GM18508 (cell line): Measurements from ENCODE around the gene CCDC183.
"Not testable (repeated sequence)": the region's sequence is repeated elsewhere in the genome, so short reads cannot be mapped to it uniquely, and the experiment has no call there.

Experiments
- ATAC-seq: cut with Tn5 transposase; IDR thresholded peaks from one replicate; pipeline ENCODE4 v1.9.1; 2021; ENCODE audit warnings: moderate number of reproducible peaks; ENCODE audit not compliant: insufficient read depth, unreplicated experiment

CCDC183 gene

DNA sequence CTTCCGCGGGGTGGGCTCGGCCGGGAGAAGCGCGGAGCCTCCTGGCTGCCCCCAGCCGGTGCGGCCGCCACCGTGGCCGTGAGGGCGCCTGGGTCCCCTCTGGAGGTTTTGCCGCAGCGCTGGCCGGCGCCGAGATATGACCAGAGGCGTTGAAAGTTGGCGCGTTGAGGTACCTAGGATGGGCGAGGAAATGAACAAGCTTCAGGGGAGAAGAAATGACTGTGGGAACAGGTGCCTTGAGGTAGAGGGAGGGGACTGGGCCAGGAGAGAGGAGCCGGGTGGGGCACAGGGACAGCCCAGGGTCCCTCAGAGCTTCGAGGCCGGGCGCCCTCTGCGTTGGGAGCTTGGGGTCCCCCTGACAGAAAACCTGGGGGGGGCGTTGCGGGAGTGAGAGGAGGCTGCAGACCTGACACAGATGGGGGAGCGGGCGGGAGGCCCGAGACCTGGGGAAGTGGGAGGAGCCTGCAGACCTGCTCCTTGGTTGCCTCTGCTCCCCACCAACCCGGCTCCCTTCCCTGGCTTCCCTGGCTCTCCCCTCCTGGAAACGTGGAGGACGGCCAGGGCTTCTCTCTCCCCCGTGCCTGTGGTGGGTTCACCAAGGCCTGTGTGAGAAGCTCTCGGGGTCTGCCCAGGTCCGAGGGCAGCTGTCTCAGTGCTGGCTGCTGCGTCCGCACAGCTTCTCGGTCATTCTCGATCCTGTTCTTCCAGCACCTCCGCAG lies 25.8 kb downstream of the CCDC183 start:
- ATAC-seq, result no peak

DNA sequence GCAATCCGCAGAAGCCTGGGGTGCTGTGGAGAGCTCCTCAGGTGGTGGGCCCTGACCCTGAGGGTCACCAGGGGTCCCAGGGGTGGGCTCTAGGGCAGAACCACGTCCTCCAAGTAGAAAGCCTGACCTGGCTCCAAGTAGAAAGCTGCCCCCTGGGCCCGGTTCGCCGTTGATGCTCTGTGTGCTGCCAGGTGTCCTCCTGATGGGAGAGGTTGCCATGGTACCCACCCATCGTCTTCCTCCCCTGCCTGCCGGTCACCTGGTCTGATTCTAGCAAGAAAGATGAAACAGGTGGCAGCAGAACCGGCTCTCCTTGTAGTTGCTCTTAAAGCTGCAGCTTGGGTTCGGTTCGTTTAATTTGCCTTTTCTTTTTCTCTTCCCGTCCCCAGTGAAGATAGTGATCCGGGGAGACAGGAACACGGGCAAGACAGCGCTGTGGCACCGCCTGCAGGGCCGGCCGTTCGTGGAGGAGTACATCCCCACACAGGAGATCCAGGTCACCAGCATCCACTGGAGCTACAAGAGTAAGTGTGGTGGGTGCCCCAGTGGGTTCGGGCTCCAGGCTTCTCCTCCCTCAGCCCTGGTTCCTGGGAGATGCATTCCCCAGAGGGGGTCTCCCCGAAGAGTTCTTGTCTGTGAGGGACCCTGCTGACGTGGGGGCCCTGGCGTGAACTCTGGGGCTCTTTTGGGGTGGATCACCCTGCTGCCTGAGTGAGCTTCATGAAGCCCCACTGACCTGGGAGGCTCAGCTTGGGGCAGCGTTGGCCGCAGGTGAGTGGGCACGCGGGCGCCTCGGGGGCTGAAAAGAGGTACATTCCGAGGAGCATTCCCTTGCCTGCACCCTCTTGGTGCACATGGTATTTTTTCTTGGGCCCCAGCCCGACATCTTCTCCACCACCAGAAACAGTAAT lies 27.3 kb downstream of the CCDC183 start:
- ATAC-seq, result no peak

DNA sequence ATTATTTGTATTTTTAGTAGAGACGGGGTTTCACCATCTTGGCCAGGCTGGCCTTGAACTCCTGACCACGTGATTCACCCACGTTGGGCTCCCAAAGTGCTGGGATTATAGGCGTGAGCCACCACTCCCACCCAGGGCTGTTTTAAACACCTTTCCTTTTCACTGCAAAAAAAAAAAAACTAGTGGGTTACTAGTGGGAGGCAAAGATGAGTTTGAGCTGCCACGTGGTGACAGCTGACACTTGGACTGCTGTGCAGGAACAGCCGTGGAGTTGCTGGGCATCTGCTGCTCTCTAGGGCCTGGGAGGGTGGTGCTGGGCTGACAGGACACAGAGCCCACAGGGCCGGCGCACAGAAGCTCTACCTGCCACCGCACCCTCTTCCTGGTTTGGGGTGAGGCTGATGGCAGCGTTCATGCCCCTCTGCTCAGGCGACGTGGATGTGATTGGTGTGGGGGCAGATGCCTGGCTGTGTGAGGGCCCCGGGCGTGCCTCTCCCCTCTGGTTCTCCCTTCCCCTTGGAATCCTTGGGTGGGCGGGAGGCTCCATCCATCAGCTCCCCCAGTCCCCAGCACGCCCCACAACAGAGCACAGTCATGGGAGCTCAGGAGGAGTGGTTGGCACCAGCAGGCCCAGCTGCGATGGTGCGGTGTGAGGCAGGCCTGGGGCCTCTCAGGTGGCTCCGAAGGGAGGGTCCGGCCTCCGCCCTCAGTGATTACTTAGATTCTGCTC lies 28.5 kb downstream of the CCDC183 start:
- no peak for ATAC-seq

DNA sequence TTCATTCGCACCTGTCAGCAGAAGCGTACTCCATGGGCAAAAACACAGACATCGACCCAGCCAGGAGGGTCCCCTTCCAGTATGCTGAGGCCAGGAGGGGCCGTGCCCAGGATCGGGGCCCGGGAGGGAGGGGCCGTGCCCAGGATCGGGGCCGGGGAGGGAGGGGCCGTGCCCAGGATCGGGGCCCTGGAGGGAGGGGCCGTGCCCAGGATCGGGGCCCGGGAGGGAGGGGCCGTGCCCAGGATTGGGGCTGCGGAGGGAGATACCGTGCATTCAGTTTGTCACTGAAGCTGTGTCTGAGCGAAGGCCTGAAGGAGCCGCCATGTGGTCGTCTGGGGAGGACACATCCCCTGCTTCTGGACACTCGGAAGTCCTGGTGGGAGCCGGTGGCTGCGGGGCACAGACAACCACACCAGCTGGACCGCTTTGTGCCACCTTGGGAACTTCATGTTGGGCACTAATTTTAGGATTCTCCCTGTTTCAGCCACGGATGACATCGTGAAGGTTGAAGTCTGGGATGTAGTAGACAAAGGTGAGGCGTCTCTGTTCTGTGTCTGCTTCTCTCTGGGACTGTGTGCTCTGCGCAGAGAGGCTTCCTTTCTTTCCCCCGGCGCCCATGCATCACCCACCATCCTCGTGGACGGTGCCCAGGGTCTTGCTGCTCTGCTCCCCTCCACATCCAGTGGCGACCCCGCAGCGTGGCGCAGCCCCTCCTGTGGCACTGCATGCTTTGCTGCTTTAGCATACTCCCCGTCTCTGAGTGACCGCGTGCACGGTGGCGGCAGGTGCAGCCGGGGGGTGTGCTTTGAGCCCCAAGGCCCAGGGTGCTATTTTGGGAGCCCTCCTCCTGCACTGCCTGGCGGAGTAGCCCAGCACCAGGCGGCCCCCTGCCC lies 29.4 kb downstream of the CCDC183 start:
- ATAC-seq, result no peak

DNA sequence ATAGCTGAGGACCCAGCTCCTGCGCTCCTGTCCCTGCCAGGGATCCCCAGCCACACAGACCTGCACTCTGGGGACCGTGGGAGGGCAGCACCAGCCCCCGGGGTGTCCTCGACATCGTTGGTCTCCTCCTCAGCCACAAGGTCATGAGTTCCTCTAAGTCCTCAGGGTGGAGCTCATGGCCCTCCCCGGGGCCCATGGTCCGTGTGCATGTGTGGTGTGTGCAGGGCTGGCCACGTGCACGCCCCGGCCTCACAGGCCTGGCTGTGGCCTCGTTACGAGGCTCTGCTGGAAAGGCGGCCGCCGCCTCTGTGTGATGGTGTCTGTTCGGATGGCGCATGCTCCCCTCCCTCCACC lies 30.0 kb downstream of the CCDC183 start:
- no peak for ATAC-seq

DNA sequence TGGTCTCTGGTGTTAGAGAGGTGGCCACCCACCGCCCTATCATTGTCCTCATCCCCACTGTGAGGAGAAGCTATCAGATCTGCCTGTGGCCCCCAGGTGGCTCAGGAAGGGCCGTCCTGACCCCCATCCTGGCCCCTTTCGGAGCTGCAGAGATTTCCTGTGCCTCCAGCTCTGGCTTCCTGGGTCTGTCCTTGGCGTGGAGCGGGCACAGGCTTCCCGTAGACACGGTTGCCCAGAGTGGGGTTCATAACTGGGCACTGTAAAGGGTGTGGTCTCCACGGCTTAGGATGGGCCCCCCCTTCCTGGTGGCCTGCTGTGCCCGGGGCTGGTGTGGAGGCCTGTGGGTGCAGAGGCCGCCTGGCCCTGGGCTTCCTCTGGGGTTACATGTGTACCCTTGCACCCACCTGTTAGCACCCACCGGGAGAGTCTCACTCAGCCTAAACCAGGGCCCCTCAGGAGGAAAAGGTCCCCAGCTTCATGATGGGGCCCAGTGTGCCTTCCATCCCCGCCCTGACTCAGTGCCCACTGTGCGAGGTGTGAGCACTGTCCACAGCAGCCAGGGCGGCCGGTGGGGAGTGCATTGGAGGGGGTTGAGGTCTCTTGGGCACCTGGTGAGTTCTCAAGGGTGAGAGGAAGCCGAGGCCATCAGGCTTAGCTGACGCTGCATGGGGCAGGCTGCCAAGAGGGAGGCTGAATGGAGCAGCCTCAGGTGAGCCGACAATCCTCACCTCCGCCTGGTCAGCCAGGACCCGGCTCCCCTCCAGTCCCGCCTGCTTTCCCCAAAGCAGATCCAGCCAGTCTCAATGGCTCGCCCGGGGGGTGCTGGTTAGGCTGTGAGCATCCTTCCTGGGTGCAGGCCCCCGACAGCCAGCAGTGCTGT lies 30.8 kb downstream of the CCDC183 start:
- ATAC-seq, result no peak

DNA sequence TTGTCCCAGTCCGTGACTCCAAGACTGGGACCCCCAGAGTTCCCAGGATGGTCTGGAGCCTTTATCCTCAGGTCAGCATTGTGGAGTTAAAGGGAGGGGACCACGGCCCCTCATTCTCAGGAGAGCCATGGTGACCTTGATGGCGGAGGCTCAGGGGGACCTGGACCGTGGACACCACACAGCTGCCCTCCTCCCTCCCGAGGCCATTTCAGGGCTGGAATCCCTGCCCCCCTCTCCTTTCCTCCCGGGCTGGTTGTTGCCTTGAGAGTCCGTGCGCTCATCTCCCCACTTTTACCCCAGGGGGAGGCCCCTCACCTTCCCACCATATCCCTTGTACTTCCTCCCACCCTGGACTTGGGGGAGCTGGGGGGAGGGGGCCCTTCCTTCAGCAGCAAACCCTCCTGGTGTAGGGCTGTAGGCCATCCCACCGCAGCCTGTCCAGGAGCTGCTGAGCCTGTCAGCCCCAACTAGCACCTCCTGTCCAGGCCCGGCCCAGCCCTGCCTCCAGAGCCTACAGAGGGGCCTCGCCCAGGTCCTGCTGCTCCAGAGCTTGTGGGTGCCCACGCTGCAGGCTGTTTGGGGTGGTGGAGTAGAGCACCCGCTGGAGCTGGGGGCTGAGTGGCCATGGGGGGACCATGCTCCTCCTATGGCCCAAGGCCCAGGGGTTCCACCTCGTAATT lies 31.8 kb downstream of the CCDC183 start:
- no peak for ATAC-seq

DNA sequence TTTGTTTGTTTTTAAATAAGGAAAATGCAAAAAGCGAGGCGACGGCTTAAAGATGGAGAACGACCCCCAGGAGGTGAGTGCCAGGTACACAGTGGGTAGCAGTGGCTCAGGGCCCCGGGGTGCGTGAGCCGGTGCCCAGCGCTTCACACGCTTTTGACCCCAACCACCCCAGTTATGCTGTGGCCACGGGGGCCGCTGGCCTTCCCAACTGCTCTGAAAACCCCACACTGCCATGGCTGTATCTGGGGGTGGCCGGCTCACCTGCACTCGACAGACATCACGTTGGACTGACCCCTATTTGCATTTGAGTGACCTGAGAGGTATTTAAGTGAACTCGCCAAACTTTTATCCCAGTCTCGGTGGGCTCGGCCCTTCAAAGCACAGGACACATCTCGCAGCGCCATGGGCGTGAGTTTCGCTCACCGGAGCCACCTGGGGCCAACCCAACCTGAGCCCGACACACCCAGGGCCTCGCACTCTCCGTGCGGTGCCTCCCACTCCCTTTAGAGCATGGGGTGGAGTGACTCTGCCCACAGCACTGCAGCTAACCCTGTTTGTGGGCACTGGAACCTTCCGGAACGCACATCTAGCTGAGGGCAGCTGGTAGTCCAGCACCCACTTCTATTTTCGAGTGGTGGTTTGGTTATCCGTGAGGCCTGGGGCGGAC lies 32.5 kb downstream of the CCDC183 start:
- ATAC-seq, result no peak

DNA sequence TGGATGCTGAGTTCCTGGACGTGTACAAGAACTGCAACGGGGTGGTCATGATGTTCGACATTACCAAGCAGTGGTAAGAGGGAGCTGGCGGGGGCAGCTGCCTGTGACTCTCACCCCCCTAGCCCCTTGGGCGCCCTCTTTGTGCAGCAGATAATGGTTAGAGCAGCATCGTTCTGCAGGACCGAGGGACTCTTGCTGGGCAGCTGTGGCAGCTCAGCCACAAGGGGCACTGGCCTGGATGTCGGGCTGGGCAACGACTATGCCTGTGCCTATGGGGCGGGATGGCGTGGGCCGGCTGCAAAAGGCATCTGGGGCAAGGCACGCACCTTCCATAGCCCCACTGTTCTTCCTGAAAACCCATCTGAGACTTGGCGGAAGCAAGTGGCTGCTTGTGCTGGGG lies 33.3 kb downstream of the CCDC183 start:
- ATAC-seq, result no peak

DNA sequence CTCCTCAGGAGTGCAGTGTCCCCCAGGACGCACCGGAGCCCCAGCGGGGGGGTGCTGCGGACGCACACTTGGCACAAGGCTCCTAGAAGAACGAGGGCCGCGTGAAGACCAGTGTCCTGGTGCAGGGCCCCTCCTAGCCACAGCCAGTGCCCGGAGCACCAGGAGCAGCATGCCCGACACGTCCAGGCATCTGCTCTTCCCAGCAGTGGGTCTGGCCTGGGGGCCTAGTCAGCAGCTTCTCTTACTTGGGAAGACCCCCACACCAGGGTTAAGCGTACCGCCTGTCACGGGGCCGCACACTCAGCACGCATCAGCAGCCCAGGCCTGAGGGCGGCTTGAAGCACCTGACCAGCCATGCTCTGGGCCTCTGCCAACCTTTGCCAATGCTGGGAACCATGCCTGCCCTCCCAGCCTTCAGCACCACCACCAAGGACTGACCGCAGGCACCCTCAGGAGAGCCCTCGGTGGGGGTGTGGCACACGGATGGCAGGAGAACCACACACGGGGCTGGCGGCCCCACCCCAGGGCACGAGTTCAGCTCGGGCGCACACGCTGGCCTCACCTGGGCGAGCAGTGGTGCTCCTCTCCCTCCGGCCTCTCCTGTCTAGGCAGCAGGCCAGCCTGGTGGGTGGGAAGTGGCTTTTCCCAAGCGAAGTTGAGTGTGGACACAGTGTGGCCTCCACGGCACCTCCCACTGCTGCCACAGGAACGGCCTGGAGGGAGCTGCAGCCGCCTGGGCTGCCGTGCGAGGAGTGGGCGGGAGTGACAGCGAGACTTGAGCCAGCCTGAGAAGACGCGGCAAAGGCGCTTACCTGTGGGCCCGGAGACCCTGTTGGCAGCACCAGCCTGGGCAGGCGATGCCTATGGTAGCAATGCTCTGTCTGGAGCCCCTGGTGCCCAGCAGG lies 34.1 kb downstream of the CCDC183 start:
- ATAC-seq, result no peak

DNA sequence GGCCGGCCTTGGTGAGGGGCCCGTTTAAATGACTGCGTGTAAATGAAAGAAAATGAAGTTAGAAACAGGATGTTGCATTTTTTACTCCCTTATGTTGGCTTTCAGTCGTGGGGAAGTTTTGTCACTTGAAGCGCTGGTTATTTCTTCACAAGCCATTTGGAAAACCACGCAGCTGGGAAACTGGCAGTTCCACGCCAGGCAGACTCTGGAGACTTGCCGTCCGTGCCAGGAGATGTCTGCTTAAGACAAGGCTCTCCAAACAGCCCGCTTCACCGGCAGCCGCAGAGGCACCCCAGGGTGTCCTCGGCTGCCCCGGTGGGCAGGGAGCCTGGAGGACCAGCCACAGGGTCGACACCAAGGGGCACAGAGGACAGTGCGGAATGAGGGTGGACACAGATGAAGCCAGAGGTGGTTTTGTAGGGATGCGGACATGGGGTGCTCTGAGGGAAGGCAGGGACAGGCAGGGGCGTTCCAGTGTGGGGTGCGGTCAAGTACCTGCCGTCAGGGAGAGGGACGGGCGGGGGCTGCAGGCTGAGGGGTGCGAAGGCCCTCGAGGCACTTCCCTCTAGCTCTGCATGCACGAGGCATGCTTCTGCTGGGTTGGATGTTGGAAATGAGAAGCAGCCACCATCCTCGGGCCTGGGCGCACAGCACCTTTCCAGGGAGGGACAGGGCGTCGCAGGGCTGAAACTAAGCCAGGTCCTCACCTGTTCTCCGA lies 35.0 kb downstream of the CCDC183 start:
- ATAC-seq, result no peak

DNA sequence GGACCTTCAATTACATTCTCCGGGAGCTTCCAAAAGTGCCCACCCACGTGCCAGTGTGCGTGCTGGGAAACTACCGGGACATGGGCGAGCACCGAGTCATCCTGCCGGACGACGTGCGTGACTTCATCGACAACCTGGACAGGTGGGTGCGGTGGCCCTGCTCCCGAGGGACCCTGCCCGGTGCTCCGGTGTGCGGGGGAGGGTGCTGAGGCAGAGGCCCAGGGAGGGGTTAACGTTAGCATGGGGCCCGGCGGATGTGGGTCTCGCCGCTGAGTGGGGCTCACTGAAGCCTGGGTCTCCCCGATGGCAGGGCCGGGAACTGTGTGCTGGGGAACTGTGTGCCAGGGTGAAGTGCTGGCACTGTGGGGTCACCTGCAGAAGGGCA lies 35.6 kb downstream of the CCDC183 start:
- no peak for ATAC-seq

DNA sequence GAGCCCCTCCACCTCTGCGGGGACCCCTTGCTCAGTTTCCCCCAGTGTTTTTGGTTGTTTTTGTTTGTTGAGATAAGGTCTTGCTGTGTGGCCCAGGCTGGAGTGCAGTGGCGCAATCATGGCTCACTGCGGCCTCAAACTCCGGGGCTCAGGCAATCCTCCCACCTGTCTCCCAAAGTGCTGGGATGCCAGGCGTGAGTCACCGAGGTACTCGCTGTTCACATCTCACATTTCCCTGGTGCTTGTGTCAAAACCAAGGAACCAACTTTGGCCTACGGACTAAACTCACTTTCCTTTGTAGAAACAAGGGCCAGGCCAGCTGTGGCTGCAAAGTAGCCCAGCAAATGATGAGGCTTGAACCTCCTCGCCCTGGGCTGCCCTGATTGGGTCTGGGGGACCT lies 36.4 kb downstream of the CCDC183 start:
- ATAC-seq, result no peak

DNA sequence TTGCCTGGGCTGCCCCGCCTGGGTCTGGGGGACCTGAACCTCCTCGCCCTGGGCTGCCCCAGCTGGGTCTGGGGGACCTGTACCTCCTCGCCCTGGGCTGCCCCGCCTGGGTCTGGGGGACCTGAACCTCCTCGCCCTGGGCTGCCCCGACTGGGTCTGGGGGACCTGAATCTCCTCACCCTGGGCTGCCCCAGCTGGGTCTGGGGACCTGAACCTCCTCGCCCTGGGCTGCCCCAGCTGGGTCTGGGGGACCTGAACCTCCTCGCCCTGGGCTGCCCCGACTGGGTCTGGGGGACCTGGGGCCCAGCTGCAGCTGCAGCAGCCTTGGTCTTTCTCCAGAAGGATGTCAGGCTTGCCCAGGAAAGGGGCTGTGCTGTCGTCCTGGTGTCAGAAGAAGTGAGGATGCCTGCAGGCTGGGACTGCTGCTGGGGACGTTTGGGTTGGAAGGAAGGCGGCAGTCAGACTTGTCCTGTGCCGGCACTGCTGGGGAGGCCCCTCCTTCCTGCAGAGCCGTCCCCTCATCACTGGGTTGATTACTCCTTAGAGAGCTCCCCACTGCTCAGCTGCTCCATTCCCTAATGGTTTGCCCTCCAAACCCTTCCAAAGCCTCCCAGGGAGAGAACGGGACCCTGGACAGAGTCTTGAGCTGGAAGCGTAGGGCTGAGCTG lies 37.4 kb downstream of the CCDC183 start:
- ATAC-seq, result not testable (repeated sequence)

DNA sequence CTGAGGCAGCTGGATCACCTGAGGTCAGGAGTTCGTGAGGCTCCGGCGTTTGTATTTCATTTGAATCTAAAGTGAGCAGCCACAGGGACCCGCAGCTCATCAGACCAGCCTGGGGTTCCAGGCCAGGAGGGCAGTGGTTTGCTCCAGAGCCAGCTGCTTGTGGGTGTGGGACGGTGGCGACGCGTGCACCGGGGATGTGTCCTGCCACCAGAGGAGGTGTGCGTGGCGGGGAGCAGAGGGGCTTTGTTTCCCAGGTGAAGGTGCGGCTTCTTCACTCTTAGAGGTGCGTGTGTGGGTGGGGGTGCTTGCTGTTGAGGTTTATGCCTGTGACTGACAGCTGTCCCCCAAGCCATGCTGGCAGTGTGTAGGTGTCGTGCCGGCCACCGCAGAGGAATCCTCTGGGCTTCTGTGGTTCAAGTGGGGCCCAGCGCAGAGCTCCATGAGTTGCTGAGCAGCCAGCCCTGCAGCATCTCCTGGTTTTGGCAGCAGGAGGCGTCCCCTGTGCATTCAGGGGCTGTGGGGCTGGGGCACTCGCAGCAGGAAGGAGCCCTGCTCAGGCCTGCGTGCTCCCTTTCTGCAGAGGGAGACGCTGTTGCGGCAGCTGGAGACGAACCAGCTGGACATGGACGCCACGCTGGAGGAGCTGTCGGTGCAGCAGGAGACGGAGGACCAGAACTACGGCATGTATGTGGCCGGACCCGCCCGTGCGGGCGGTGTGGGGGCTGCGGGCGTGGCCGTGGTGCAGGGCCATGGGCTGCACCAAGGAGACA lies 39.2 kb downstream of the CCDC183 start:
- ATAC-seq, result no peak
